Trophoblast cell (in vitro differentiated cells and primary cell): ENCODE results near the gene IQCM.

Experiments
- DNase-seq, 2 donors: peaks; one replicate each; pipeline ENCODE4 v3.0.0-alpha.2; 2016
- H2AFZ ChIP-seq: 2 replicates; pipeline ENCODE4 v1.6.1; 2013; ENCODE audit warnings: low read length, moderate library complexity, mild to moderate bottlenecking; ENCODE audit not compliant: insufficient read depth, poor library complexity
- H2AK5ac ChIP-seq: 2 replicates; pipeline ENCODE4 v1.6.1; 2013; ENCODE audit warnings: mild to moderate bottlenecking, low read length
- H2BK120ac ChIP-seq: 2 replicates; pipeline ENCODE4 v1.6.1; 2013; ENCODE audit warnings: low read length, mild to moderate bottlenecking, moderate library complexity; ENCODE audit not compliant: insufficient read depth, poor library complexity
- H2BK12ac ChIP-seq: 2 replicates; pipeline ENCODE4 v1.6.1; 2013; ENCODE audit warnings: mild to moderate bottlenecking, low read length, moderate library complexity
- H2BK5ac ChIP-seq: 2 replicates; pipeline ENCODE4 v1.6.1; 2013; ENCODE audit warnings: low read length, low read depth, moderate library complexity, mild to moderate bottlenecking; ENCODE audit not compliant: poor library complexity
- H3K14ac ChIP-seq: 2 replicates; pipeline ENCODE4 v1.6.1; 2013; ENCODE audit warnings: mild to moderate bottlenecking, low read length
- H3K18ac ChIP-seq: 2 replicates; pipeline ENCODE4 v1.6.1; 2013; ENCODE audit warnings: mild to moderate bottlenecking, low read length
- H3K23ac ChIP-seq: 2 replicates; pipeline ENCODE4 v1.6.1; 2013; ENCODE audit warnings: low read length
- H3K27ac ChIP-seq: 2 replicates; pipeline ENCODE4 v1.5.1; 2013; ENCODE audit warnings: low read depth, mild to moderate bottlenecking, inconsistent platforms, low read length, moderate library complexity
- H3K27me3 ChIP-seq: 2 replicates; pipeline ENCODE4 v1.6.1; 2013; ENCODE audit warnings: inconsistent platforms, mild to moderate bottlenecking, low read length, moderate library complexity; ENCODE audit not compliant: insufficient read depth
- H3K36me3 ChIP-seq, 2 experiments: 1 replicate in 1 of 2; 2 replicates in 1 of 2; pipeline ENCODE4 v1.6.1; 2013; ENCODE audit warnings: low read length in 2 of 2, mild to moderate bottlenecking in 2 of 2, moderate library complexity in 1 of 2; ENCODE audit not compliant: insufficient read depth in 2 of 2, control insufficient read depth in 1 of 2
- H3K4ac ChIP-seq: 2 replicates; pipeline ENCODE4 v1.6.1; 2013; ENCODE audit warnings: low read depth, mild to moderate bottlenecking, low read length, moderate library complexity
- H3K4me1 ChIP-seq, 2 experiments: 1 replicate in 1 of 2; 2 replicates in 1 of 2; pipeline ENCODE4 v1.6.1; 2013; ENCODE audit warnings: low read length in 2 of 2, mild to moderate bottlenecking in 2 of 2, moderate library complexity in 1 of 2; ENCODE audit not compliant: insufficient read depth in 2 of 2, control insufficient read depth in 1 of 2
- H3K4me2 ChIP-seq: 2 replicates; pipeline ENCODE4 v1.6.1; 2013; ENCODE audit warnings: inconsistent platforms, mild to moderate bottlenecking, low read length, moderate library complexity
- H3K4me3 ChIP-seq: 2 replicates; pipeline ENCODE4 v1.5.1; 2013; ENCODE audit warnings: mild to moderate bottlenecking, low read depth, low read length, inconsistent platforms
- H3K79me1 ChIP-seq: one replicate; pipeline ENCODE4 v1.6.1; 2013; ENCODE audit warnings: low read length
- H3K79me2 ChIP-seq: 2 replicates; pipeline ENCODE4 v1.6.1; 2013; ENCODE audit warnings: low read length, mild to moderate bottlenecking; ENCODE audit not compliant: control insufficient read depth, insufficient read depth, poor library complexity
- H3K9ac ChIP-seq: 2 replicates; pipeline ENCODE4 v1.6.1; 2013; ENCODE audit warnings: mild to moderate bottlenecking, low read length
- H3K9me3 ChIP-seq: 2 replicates; pipeline ENCODE4 v1.6.1; 2013; ENCODE audit warnings: low read depth, mild to moderate bottlenecking, control low read depth, inconsistent platforms, low read length; ENCODE audit not compliant: insufficient read depth
- H4K12ac ChIP-seq: 2 replicates; pipeline ENCODE4 v1.6.1; 2013; ENCODE audit warnings: low read depth, mild to moderate bottlenecking, low read length, moderate library complexity
- H4K8ac ChIP-seq: 2 replicates; pipeline ENCODE4 v1.6.1; 2013; ENCODE audit warnings: low read depth, mild to moderate bottlenecking, low read length, moderate library complexity
- H4K91ac ChIP-seq: one replicate; pipeline ENCODE4 v1.6.1; 2013; ENCODE audit warnings: low read depth, mild to moderate bottlenecking, low read length, moderate library complexity
- WGBS: extraction: QIAGEN DNeasy Blood & Tissue Kit; methylation state at CpG from one replicate; pipeline ENCODE4 v1.1.7; 2013; ENCODE audit warnings: missing lambda C conversion rate; ENCODE audit not compliant: insufficient read length, insufficient coverage; ENCODE audit errors: extremely low coverage; 5-methylcytosine and 5-hydroxymethylcytosine counted together

Gene IQCM

DNA sequence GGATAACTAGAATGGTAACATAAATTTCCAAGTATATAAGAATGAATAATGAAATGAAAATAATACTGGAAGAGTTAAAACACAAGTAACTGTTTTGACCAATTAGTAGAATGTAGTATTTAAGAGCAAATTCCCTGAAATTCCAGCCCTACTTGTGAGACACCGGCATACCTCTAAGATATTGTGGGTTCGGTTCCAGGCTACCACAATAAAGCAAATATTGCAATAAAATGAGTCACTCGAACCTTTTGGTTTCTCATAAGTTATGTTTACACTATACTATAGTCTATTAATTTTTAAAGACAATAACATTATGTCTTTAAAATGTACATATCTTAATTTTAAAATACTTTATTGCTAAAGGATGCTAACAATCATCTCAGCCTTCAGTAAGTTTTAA, 15.2 kb upstream of the IQCM start:
- no CpG with 5 or more reads among the region's 3 CpGs for WGBS

DNA sequence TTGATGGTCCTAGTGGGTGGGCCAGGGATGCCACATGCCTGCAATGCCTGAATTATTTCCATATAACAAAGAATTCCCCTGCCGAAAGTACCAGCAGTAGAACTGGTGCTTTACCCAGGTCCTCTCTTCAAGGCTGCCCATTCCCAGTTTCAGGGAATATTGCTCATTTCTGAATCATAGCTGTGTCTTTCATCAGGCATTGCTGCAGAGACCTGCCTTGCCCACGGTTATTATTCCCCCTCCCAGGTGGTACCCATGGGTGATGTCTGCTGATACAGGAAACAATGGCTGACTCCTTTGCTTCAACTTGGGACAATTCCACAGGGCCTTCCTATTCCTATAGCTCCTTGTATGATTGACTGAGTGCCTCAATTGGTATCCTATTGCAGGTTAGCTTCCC, 9.7 kb upstream of the IQCM start:
- Histone ChIP-seq H3K79me2 (no peaks in the 10 kb centered on the region), H3K27me3 (no peaks in the 10 kb centered on the region), H3K23ac (no peak overlapping the region), H3K18ac (no peak overlapping the region), H2BK5ac (no peak overlapping the region), H3K4ac (no peak overlapping the region), H4K8ac (no peak overlapping the region), H3K4me3 (no peak overlapping the region), H3K79me1 (no peaks in the 10 kb centered on the region), H4K91ac (no peak overlapping the region), H2BK120ac (no peak overlapping the region), H3K36me3 (no peaks in the 10 kb centered on the region), H3K4me2 (no peak overlapping the region), H2AK5ac (no peak overlapping the region), H2AFZ (no peak overlapping the region), H4K12ac (no peak overlapping the region), H3K9ac (no peak overlapping the region), H3K9me3 (no peaks in the 10 kb centered on the region), H3K14ac (no peak overlapping the region), H3K27ac (no peak overlapping the region), H2BK12ac (no peak overlapping the region), H3K4me1 (no peaks in the 10 kb centered on the region)
- WGBS: no CpG with 5 or more reads among the region's 2 CpGs
- no peak for DNase-seq

More for the DNA sequence above, 15.2 kb upstream of the IQCM start:
- Histone ChIP-seq H2BK120ac (no peak overlapping the region), H4K8ac (no peak overlapping the region), H4K91ac (no peak overlapping the region), H3K9me3 (no peaks in the 10 kb centered on the region), H3K4me1 (no peaks in the 10 kb centered on the region), H3K4ac (no peak overlapping the region), H3K4me2 (no peak overlapping the region), H3K14ac (no peak overlapping the region), H3K4me3 (no peak overlapping the region), H4K12ac (no peak overlapping the region), H3K9ac (no peak overlapping the region), H3K23ac (no peak overlapping the region), H3K79me2 (no peaks in the 10 kb centered on the region), H3K36me3 (no peaks in the 10 kb centered on the region), H2AK5ac (no peak overlapping the region), H2BK5ac (no peak overlapping the region), H3K27ac (no peak overlapping the region), H3K18ac (no peak overlapping the region), H3K79me1 (no peaks in the 10 kb centered on the region), H2BK12ac (no peak overlapping the region), H3K27me3 (no peaks in the 10 kb centered on the region), H2AFZ (no peak overlapping the region)
- DNase-seq: no peak

DNA sequence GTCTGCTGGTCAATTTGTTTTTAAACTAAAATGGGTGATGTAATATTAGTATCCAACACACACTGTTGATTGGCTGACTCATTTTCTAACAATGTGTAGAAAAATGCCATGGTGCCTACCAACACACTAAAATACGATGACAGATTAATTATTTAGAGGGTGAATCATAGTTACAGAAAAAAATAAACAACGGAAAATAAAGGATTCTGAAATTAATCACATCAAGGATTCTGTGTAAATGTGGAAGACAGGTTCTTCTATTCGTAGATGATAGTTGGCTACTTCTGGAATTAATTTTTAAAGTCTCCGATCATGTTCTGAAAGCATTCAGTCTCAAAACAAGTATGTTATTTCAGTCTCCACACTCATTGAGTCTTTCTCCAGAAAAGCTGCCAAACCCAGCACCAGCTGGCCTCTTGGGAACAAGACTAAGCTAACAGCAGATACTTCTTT, 8.2 kb upstream of the IQCM start:
- H3K27me3 ChIP-seq: no peaks in the 10 kb centered on the region
- no peak overlapping the region for H2BK12ac ChIP-seq
- H3K23ac ChIP-seq: no peak overlapping the region
- no peak overlapping the region for H2BK120ac ChIP-seq
- H3K4me3 ChIP-seq: no peak overlapping the region
- no peak overlapping the region for H3K4ac ChIP-seq
- H3K18ac ChIP-seq: no peak overlapping the region
- no peak overlapping the region for H4K91ac ChIP-seq
- H4K8ac ChIP-seq: no peak overlapping the region
- no peaks in the 10 kb centered on the region for H3K4me1 ChIP-seq
- H3K9ac ChIP-seq: no peak overlapping the region
- no peak overlapping the region for H3K14ac ChIP-seq
- H2AK5ac ChIP-seq: no peak overlapping the region
- H3K79me1 ChIP-seq: no peaks in the 10 kb centered on the region
- no peak overlapping the region for H4K12ac ChIP-seq
- H2BK5ac ChIP-seq: no peak overlapping the region
- WGBS: no CpG with 5 or more reads among the region's 4 CpGs
- no peaks in the 10 kb centered on the region for H3K9me3 ChIP-seq
- peak in 1 of 2 donors; percentile 7 for DNase-seq
- H3K79me2 ChIP-seq: no peaks in the 10 kb centered on the region
- H3K4me2 ChIP-seq: no peak overlapping the region
- no peaks in the 10 kb centered on the region for H3K36me3 ChIP-seq
- no peak overlapping the region for H3K27ac ChIP-seq
- H2AFZ ChIP-seq: no peak overlapping the region

DNA sequence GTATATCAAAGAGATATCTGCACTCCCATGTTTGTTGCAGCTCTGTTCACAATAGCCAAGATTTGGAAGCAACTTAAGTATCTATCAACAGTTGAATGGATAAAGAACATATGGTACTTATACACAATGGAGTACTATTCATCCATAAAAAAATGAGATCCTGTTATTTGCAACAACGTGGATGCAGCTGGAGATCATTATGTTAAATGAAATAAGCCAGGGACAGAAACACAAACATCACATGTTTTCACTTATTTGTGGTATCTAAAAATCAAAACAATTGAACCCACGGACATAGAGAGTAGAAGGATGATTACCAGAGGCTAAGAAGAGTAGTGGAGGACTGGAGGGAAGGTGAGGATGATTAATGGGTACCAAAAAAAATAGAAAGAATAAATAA, 14.2 kb downstream of the IQCM start:
- Histone ChIP-seq H3K23ac (no peak overlapping the region), H3K18ac (no peak overlapping the region), H3K9ac (no peak overlapping the region), H2BK12ac (no peak overlapping the region), H3K36me3 (no peaks in the 10 kb centered on the region), H3K14ac (no peak overlapping the region), H4K8ac (no peak overlapping the region), H3K4ac (no peak overlapping the region), H3K27ac (no peak overlapping the region), H3K4me3 (no peak overlapping the region), H4K91ac (no peak overlapping the region), H3K9me3 (no peaks in the 10 kb centered on the region), H4K12ac (no peak overlapping the region), H2AFZ (no peak overlapping the region), H2BK120ac (no peak overlapping the region), H3K4me2 (no peak overlapping the region), H2BK5ac (no peak overlapping the region), H2AK5ac (no peak overlapping the region), H3K79me2 (no peaks in the 10 kb centered on the region), H3K79me1 (no peaks in the 10 kb centered on the region), H3K27me3 (no peaks in the 10 kb centered on the region), H3K4me1 (no peaks in the 10 kb centered on the region)
- DNase-seq: no peak
- WGBS: no CpG with 5 or more reads among the region's 2 CpGs
